Effector memory CD8-positive, alpha-beta T cell (primary cell): ENCODE data around the gene TPGS2.
"Not testable (repeated sequence)": the region's sequence is repeated elsewhere in the genome, so short reads cannot be mapped to it uniquely, and the experiment has no call there.

Experiments
- ATAC-seq: fragments of 150-1000 bp; cut with Tn5 transposase; replicated peaks from 2 replicates; pipeline ENCODE4 v1.10.0; 2021; ENCODE audit warnings: mild to moderate bottlenecking, moderate library complexity
- DNase-seq, 3 experiments: peaks; one replicate each; pipeline ENCODE4 v3.0.0; 2021
- H3K27ac Mint-ChIP-seq, 2 donors: one replicate each; pipeline ENCODE4 v1.8.0; 2022; ENCODE audit warnings: mild to moderate bottlenecking in 2 of 2, mixed read lengths in 2 of 2, moderate library complexity in 2 of 2
- H3K27me3 Mint-ChIP-seq, 2 donors: one replicate each; pipeline ENCODE4 v1.8.0; 2022; ENCODE audit warnings: mixed read lengths in 2 of 2
- H3K36me3 Mint-ChIP-seq: one replicate; pipeline ENCODE4 v1.8.0; 2022; ENCODE audit warnings: mild to moderate bottlenecking, moderate library complexity, mixed read lengths; ENCODE audit not compliant: insufficient read depth
- H3K4me1 Mint-ChIP-seq, 2 donors: one replicate each; pipeline ENCODE4 v1.8.0; 2022; ENCODE audit warnings: low read depth in 2 of 2, mixed read lengths in 2 of 2
- H3K4me3 Mint-ChIP-seq, 2 donors: one replicate each; pipeline ENCODE4 v1.8.0; 2022; ENCODE audit warnings: mild to moderate bottlenecking in 2 of 2, mixed read lengths in 2 of 2, moderate library complexity in 2 of 2
- H3K9me3 Mint-ChIP-seq, 2 donors: one replicate each; pipeline ENCODE4 v1.8.0; 2022; ENCODE audit warnings: mixed read lengths in 2 of 2

The TPGS2 gene

DNA sequence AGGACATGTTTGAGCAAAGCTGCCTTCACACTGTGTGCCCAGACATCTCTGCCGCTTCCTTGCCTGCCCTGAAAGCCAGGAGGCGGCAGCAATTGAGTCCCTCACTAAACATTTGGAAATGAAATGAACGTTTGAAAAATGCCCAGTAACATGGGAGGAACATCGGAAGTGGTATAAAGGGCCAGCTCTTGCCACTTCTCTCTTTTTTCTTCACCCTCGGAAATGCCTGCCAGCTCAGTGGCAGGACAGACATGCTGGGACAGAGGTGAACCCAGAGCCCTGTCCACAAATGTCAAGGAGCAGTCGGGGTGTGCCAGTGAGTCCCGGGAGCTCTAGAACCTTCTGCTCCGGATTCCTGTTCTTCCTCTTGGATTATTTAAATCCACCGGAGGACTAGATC is 46.1 kb downstream of the TPGS2 start:
- Mint-ChIP-seq H3K36me3 (peaks cover 5% of the 10 kb centered on the region), H3K27ac (no peak overlapping the region), H3K4me1 (no peaks in the 10 kb centered on the region), H3K9me3 (no peaks in the 10 kb centered on the region), H3K4me3 (no peak overlapping the region), H3K27me3 (no peaks in the 10 kb centered on the region)
- ATAC-seq (no peak), DNase-seq (no peak)

GRCh38 chr18:36780748-36781147 is 48.1 kb downstream of the TPGS2 start:
- Mint-ChIP-seq H3K36me3 (peaks cover 5% of the 10 kb centered on the region), H3K27ac (no peak overlapping the region), H3K9me3 (no peaks in the 10 kb centered on the region), H3K4me1 (no peaks in the 10 kb centered on the region), H3K4me3 (no peak overlapping the region), H3K27me3 (no peaks in the 10 kb centered on the region)
- ATAC-seq (no peak), DNase-seq (no peak)

- no peak for DNase-seq
- H3K36me3 Mint-ChIP-seq: peaks cover 2% of the 10 kb centered on the region
- no peak overlapping the region for H3K27ac Mint-ChIP-seq
- no peaks in the 10 kb centered on the region for H3K4me1 Mint-ChIP-seq
- no peak overlapping the region for H3K4me3 Mint-ChIP-seq
- no peaks in the 10 kb centered on the region for H3K9me3 Mint-ChIP-seq
- H3K27me3 Mint-ChIP-seq: no peaks in the 10 kb centered on the region
- ATAC-seq: no peak
Measured at GRCh38 chr18:36777566-36777965, 51.2 kb downstream of the TPGS2 start.

- Mint-ChIP-seq H3K36me3 (no peaks in the 10 kb centered on the region), H3K27ac (no peak overlapping the region), H3K4me1 (peaks cover 0 to under 1% of the 10 kb centered on the region in 2 donors), H3K27me3 (no peaks in the 10 kb centered on the region), H3K4me3 (no peak overlapping the region), H3K9me3 (no peaks in the 10 kb centered on the region)
- DNase-seq: no peak
- no peak for ATAC-seq
Measured at GRCh38 chr18:36776650-36777049, 52.2 kb downstream of the TPGS2 start.

- Mint-ChIP-seq H3K27ac (no peak overlapping the region), H3K9me3 (no peaks in the 10 kb centered on the region), H3K27me3 (no peaks in the 10 kb centered on the region), H3K36me3 (no peaks in the 10 kb centered on the region), H3K4me1 (peaks cover 8 to 10% of the 10 kb centered on the region in 2 donors), H3K4me3 (no peak overlapping the region)
- DNase-seq (no peak), ATAC-seq (no peak)
Measured at GRCh38 chr18:36775396-36775795, 53.4 kb downstream of the TPGS2 start.

GRCh38 chr18:36772241-36772723 is 56.5 kb downstream of the TPGS2 start:
- ATAC-seq (no peak), DNase-seq (no peak)
- Mint-ChIP-seq H3K9me3 (no peaks in the 10 kb centered on the region), H3K36me3 (no peaks in the 10 kb centered on the region), H3K4me3 (no peak overlapping the region), H3K4me1 (peaks cover 8 to 10% of the 10 kb centered on the region in 2 donors), H3K27ac (no peak overlapping the region), H3K27me3 (peaks cover 0 to 11% of the 10 kb centered on the region in 2 donors)

- H3K27ac Mint-ChIP-seq: peak overlapping the region in 1 of 2 donors; percentile 36
- DNase-seq (no peak), ATAC-seq (peak; percentile 26)
- no peaks in the 10 kb centered on the region for H3K36me3 Mint-ChIP-seq
- peaks cover 0 to 11% of the 10 kb centered on the region in 2 donors for H3K27me3 Mint-ChIP-seq
- H3K9me3 Mint-ChIP-seq: no peaks in the 10 kb centered on the region
- peak overlapping the region in 1 of 2 donors; percentile 46 for H3K4me3 Mint-ChIP-seq
- peaks cover 8 to 10% of the 10 kb centered on the region in 2 donors for H3K4me1 Mint-ChIP-seq
Measured at GRCh38 chr18:36771245-36771644, 57.6 kb downstream of the TPGS2 start.

DNA sequence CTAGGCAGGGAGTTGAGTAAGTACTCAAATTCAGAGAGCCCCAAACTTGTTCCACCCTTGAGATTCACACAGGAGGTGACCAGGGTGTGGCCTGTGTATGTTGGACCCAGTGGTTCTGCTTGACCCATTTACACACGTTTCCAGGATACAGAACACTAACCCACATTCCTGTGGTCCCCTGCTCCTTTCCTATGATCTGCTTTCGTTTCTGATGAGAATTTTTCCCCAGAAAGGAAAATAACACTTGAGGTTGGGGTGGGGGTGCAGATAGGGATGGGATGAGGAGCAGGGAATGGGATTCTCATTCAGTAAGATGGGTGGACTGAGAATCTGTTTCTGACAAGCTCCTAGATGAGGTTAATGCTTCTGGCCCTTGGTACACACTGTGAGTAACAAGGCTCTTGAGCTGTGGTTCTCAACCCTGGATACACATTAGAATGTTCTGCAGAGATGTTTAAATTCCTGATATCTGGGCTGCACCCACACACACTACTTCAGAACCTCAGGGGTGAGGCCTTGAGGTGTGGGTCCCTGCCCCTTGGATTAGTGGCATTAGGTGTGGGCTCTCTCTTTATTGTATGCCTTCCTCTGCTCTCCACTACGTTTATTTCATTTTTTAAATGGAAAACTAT is 58.4 kb downstream of the TPGS2 start:
- Mint-ChIP-seq H3K27ac (no peak overlapping the region), H3K36me3 (no peaks in the 10 kb centered on the region), H3K4me3 (no peak overlapping the region), H3K27me3 (peaks cover 0 to 11% of the 10 kb centered on the region in 2 donors), H3K9me3 (no peaks in the 10 kb centered on the region), H3K4me1 (peaks cover 8 to 10% of the 10 kb centered on the region in 2 donors)
- DNase-seq: no peak
- ATAC-seq: no peak

DNA sequence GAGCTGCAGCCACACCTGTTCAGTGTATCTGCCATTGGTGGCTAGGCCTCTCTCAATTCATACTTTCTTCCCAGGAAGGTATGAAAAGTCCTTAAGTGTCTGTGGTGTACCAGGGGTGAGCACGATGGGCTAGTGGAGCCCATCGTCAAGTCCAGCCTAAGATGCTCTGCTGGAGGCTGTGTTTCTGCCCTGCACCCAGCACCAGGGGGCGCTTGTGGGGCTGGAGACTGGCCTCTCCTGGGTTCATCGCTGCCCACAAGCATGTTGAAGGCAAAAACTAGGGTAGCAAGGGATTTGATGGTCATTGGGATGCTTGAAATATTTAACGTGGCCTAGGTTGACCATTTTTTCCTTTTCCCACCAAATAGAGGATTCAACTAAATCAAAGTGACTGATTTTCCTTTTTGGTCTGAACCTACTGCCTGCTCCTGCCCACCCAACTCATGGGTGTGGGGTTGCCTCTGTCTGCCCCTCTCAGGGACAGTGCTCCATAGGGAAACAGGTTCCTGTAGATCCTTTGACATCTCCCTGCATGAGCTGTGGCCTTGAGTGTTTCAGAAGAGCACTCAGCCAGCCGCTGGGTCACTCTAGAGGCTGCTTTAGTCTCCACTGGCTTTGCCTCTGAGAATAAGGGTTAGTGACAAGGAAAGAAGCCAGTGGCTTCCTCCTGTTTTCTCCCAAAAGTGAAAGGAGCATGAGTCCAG is 59.0 kb downstream of the TPGS2 start:
- H3K27me3 Mint-ChIP-seq: peaks cover 0 to 11% of the 10 kb centered on the region in 2 donors
- DNase-seq: no peak
- H3K4me1 Mint-ChIP-seq: peaks cover 8 to 10% of the 10 kb centered on the region in 2 donors

DNA sequence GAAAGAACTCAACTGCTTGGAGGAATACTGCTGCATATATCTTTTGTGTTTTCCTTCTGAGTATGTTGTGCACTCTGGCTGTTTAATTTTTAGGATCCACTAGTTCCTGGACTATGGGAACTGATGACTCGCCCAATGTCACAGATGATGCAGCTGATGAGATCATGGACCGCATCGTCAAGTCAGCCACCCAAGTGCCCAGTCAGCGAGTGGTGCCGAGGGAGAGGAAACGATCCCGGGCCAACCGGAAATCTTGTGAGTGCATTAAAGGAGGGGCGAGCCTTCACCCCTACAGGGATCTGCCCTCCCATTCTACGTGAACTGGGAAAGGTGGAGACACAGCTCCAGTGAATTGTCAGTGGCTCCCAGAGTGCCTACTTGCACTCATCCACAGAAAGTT is 59.6 kb downstream of the TPGS2 start:
- Mint-ChIP-seq H3K9me3 (no peaks in the 10 kb centered on the region), H3K4me3 (no peak overlapping the region), H3K27me3 (peaks cover 0 to 11% of the 10 kb centered on the region in 2 donors), H3K27ac (no peak overlapping the region), H3K36me3 (no peaks in the 10 kb centered on the region), H3K4me1 (peaks cover 8 to 10% of the 10 kb centered on the region in 2 donors)
- ATAC-seq (no peak), DNase-seq (no peak)

More for the DNA sequence above, 59.0 kb downstream of the TPGS2 start:
- Mint-ChIP-seq H3K9me3 (no peaks in the 10 kb centered on the region), H3K4me3 (no peak overlapping the region), H3K36me3 (no peaks in the 10 kb centered on the region), H3K27ac (no peak overlapping the region)
- no peak for ATAC-seq

GRCh38 chr18:36766836-36767235 is 62.0 kb downstream of the TPGS2 start:
- DNase-seq (no peak), ATAC-seq (no peak)
- Mint-ChIP-seq H3K36me3 (no peaks in the 10 kb centered on the region), H3K9me3 (no peaks in the 10 kb centered on the region), H3K4me1 (peaks cover 8 to 10% of the 10 kb centered on the region in 2 donors), H3K27ac (no peak overlapping the region), H3K4me3 (no peak overlapping the region), H3K27me3 (peaks cover under 1 to 11% of the 10 kb centered on the region in 2 donors)

DNA sequence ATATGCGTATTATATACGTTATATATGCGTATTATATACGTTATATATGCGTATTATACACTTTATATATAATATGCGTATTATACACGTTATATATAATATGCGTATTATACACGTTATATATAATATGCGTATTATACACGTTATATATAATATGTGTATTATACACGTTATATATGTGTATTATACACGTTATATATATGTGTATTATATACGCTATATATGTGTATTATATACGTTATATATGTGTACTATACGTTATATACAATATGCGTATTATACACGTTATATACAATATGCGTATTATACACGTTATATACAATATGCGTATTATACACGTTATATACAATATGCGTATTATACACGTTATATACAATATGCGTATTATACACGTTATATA is 65.8 kb downstream of the TPGS2 start:
- H3K4me1 Mint-ChIP-seq, H3K4me3 Mint-ChIP-seq, H3K9me3 Mint-ChIP-seq, H3K27ac Mint-ChIP-seq, H3K36me3 Mint-ChIP-seq, DNase-seq, ATAC-seq: not testable (repeated sequence)
- H3K27me3 Mint-ChIP-seq: peaks cover 14 to 16% of the 10 kb centered on the region in 2 donors

DNA sequence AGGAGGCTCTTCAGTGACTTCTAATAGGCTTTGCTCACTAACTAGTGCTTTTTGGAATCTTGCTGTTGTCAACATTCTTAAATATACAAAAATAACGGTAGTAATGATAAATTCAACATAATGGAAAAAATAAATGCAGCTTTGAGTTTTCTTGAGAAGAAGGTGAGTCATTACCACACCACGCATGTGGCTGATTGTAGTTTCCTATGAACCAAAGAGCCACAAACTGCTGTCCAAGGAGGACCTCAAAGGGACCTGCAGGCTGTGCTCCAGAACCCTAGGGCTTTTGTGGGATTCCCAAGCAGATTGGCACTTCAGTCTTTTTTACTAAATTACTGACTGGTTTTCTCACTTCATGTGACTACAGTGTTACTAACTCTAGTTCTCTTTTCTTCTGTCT is 66.7 kb downstream of the TPGS2 start:
- DNase-seq (no peak), ATAC-seq (no peak)
- Mint-ChIP-seq H3K27me3 (peaks cover 14 to 16% of the 10 kb centered on the region in 2 donors), H3K9me3 (no peaks in the 10 kb centered on the region), H3K4me3 (no peak overlapping the region), H3K27ac (no peak overlapping the region), H3K36me3 (no peaks in the 10 kb centered on the region), H3K4me1 (no peaks in the 10 kb centered on the region)

GRCh38 chr18:36761186-36761698 is 67.6 kb downstream of the TPGS2 start:
- Mint-ChIP-seq H3K4me1 (no peaks in the 10 kb centered on the region), H3K4me3 (no peak overlapping the region), H3K9me3 (no peaks in the 10 kb centered on the region), H3K36me3 (no peaks in the 10 kb centered on the region), H3K27ac (no peak overlapping the region), H3K27me3 (peaks cover 18 to 20% of the 10 kb centered on the region in 2 donors)
- ATAC-seq (no peak), DNase-seq (no peak)
